Stimulated activated naive CD8-positive, alpha-beta T cell treated with anti-CD3 and anti-CD28 coated beads, Interleukin-15, amount 100 ng/mL, for 72 hours (primary cell): ENCODE results near the gene GNAZ.

Experiments
- ATAC-seq: fragments of 150-1000 bp; cut with Tn5 transposase; 2 replicates; pipeline ENCODE4 v1.10.0; 2021; ENCODE audit warnings: mild to moderate bottlenecking, moderate library complexity
- DNase-seq, 2 donors: peaks; one replicate each; pipeline ENCODE4 v3.0.0; 2021 to 2022
- H3K27ac Mint-ChIP-seq, 2 donors: one replicate each; pipeline ENCODE4 v1.8.0; 2022; ENCODE audit warnings: mild to moderate bottlenecking in 2 of 2, mixed read lengths in 2 of 2, moderate library complexity in 2 of 2
- H3K27me3 Mint-ChIP-seq: one replicate; pipeline ENCODE4 v1.8.0; 2022; ENCODE audit warnings: mixed read lengths
- H3K4me1 Mint-ChIP-seq: one replicate; pipeline ENCODE4 v1.8.0; 2022; ENCODE audit warnings: mild to moderate bottlenecking, mixed read lengths
- H3K4me3 Mint-ChIP-seq, 2 donors: one replicate each; pipeline ENCODE4 v1.8.0; 2022; ENCODE audit warnings: mild to moderate bottlenecking in 2 of 2, mixed read lengths in 2 of 2, moderate library complexity in 1 of 2
- H3K9me3 Mint-ChIP-seq, 2 donors: one replicate each; pipeline ENCODE4 v1.8.0; 2022; ENCODE audit warnings: mixed read lengths in 2 of 2

The GNAZ gene

GRCh38 chr22:23110190-23110921 is 40.0 kb downstream of the GNAZ start:
- Mint-ChIP-seq H3K9me3 (no peaks in the 10 kb centered on the region), H3K27me3 (no peaks in the 10 kb centered on the region), H3K4me3 (no peak overlapping the region), H3K4me1 (no peaks in the 10 kb centered on the region), H3K27ac (peak overlapping the region in 1 of 2 donors; percentile 48)
- ATAC-seq = no peak
- no peak for DNase-seq

GRCh38 chr22:23110922-23111527 is 40.7 kb downstream of the GNAZ start:
- Mint-ChIP-seq H3K27me3 (no peaks in the 10 kb centered on the region), H3K9me3 (no peaks in the 10 kb centered on the region), H3K4me1 (no peaks in the 10 kb centered on the region), H3K4me3 (no peak overlapping the region), H3K27ac (no peak overlapping the region)
- ATAC-seq (no peak), DNase-seq (no peak)

DNA sequence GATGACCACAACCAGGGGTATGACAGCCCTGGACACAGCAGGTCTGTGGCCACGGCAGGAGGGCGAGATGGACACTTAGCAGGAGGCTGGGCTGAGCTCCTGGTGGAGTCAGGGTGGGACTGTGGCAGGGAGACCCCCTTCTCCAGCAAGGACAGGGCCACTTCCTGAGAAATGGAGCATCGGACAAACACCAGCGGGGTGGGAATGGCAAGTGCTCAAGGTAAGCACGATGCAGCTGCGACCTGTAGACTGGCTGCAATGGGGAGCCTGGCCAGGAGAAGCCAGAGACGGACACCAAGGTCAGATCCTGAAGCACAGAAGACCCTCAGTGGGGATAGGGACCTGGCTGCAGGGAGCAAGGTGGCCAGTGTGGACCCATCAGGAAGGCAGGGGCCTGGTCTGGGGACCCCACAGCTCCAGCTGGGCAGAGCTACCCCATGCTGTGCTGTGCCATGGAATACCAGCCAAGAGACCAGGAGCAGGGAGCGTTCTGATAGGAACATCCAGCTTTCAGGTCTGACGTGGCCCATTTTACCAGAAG is 42.2 kb downstream of the GNAZ start:
- H3K9me3 Mint-ChIP-seq = no peaks in the 10 kb centered on the region
- no peak overlapping the region for H3K27ac Mint-ChIP-seq
- no peaks in the 10 kb centered on the region for H3K27me3 Mint-ChIP-seq
- DNase-seq (no peak), ATAC-seq (no peak)
- no peaks in the 10 kb centered on the region for H3K4me1 Mint-ChIP-seq
- H3K4me3 Mint-ChIP-seq = no peak overlapping the region

DNA sequence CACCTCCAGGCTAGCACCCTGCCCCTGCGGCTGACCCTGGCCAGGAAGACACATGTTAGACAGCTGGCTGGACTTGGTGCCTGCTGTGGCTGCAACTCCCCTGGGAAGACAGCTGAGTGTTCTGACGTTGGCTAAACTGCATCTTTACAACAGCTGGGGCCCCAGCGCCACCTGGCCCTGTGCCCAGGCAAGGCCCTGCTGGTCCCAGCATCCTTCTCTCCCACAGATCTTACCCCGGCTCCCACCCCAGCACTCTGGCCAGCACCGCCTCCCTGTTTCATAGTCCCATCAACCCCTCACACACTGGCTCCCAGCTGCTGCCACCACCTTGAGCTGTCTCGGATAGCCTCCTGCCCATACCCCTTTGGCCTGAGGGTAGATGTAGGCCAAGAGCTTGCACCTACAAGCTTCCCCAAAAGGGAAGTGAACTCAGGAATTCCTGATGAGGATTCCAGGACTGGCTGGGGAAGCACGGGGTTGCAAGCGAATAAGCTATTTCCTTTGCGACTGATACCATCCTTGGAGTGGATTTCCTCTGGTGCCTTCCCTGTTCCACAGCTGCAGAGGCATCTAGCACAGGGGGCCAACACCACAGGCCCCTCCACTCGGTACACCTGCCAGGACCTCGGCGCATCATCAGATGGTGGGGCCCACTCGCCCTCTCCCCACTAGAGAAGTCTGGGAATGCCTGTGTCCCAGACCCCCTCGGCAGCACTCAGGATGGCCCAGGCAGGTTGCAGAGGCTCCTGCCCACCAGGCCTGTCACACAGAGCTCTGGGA is 42.9 kb downstream of the GNAZ start:
- DNase-seq (no peak), ATAC-seq (no peak)
- Mint-ChIP-seq H3K27ac (peak overlapping the region in 1 of 2 donors; percentile 15), H3K4me3 (no peak overlapping the region), H3K4me1 (no peaks in the 10 kb centered on the region), H3K27me3 (no peaks in the 10 kb centered on the region), H3K9me3 (no peaks in the 10 kb centered on the region)

- Mint-ChIP-seq H3K9me3 (peaks cover 0 to under 1% of the 10 kb centered on the region in 2 donors), H3K27me3 (no peaks in the 10 kb centered on the region), H3K4me1 (peaks cover 6% of the 10 kb centered on the region), H3K4me3 (no peak overlapping the region), H3K27ac (peak overlapping the region in 1 of 2 donors; percentile 13)
- DNase-seq (no peak), ATAC-seq (no peak)
These were observed 43.8 kb downstream of the GNAZ start for GRCh38 chr22:23113847-23114720.

GRCh38 chr22:23114721-23115020 is 44.4 kb downstream of the GNAZ start:
- H3K4me3 Mint-ChIP-seq = no peak overlapping the region
- peaks cover 12% of the 10 kb centered on the region for H3K4me1 Mint-ChIP-seq
- ATAC-seq (no peak), DNase-seq (no peak)
- peak overlapping the region in 1 of 2 donors; percentile 36 for H3K27ac Mint-ChIP-seq
- peaks cover 3 to 7% of the 10 kb centered on the region in 2 donors for H3K9me3 Mint-ChIP-seq
- no peaks in the 10 kb centered on the region for H3K27me3 Mint-ChIP-seq

DNA sequence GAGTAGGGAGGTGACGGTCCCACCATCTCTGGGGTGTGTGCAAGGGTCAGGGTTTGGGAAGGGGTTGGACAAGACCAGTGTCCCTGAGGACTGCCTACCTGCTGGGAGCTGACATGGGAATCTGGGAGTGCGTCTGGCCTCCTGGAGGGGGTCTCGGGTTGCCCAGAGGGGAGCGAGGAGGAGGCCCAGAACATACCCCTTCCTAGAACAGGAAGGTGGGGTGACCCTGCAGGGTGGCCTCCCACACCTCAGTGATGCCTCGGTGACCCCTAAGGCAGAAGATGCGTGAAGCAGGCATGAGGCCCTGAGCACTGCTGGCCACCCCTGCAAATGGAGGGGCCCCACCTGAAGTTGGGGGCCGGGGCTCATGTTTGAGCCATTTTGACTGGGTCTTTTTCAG is 45.0 kb downstream of the GNAZ start:
- ATAC-seq = no peak
- H3K4me1 Mint-ChIP-seq = peaks cover 19% of the 10 kb centered on the region

DNA sequence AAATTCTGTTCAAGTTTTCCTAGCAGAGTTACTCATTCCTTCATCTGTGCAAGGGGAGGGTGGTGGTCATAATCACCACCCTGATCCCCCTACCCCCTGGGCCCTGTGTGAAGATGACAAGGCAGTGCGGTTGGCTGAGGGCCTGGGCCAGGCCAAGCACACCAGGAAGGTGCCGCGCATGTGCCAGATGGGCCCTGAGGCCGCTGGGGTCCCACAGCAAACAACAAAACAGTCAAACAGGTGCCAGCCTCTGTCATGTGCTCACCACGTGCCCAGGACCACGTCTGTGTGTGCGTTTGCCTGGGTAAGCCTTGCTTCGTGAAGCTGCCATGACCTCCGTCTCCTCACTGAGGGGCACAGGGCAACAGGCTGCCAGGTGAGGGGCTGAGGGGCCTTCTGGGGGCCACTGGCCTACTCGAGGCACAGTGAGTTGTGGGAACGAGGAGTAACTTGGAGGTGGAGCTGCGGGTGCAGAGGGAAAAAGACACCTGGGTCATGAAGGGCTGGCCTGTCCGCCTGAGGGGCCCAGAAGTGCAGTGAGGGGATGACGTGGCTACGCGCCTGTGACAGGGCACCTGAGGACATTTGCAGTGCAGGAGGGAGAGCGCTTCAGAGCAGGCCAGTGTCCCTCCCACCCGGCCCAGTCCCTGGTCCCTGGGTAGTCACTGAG is 45.6 kb downstream of the GNAZ start:
- peaks cover 4 to 11% of the 10 kb centered on the region in 2 donors for H3K9me3 Mint-ChIP-seq
- H3K27ac Mint-ChIP-seq = no peak overlapping the region
- no peak for DNase-seq
- no peaks in the 10 kb centered on the region for H3K27me3 Mint-ChIP-seq
- no peak overlapping the region for H3K4me3 Mint-ChIP-seq
- no peak for ATAC-seq
- H3K4me1 Mint-ChIP-seq = peaks cover 24% of the 10 kb centered on the region

More for the DNA sequence above, 45.0 kb downstream of the GNAZ start:
- Mint-ChIP-seq H3K4me3 (no peak overlapping the region), H3K9me3 (peaks cover 4 to 11% of the 10 kb centered on the region in 2 donors), H3K27ac (no peak overlapping the region), H3K27me3 (no peaks in the 10 kb centered on the region)
- no peak for DNase-seq

GRCh38 chr22:23116506-23117263 is 46.4 kb downstream of the GNAZ start:
- peaks cover 4 to 11% of the 10 kb centered on the region in 2 donors for H3K9me3 Mint-ChIP-seq
- no peak overlapping the region for H3K4me3 Mint-ChIP-seq
- H3K27me3 Mint-ChIP-seq = no peaks in the 10 kb centered on the region
- DNase-seq (no peak), ATAC-seq (no peak)
- H3K4me1 Mint-ChIP-seq = peaks cover 24% of the 10 kb centered on the region
- H3K27ac Mint-ChIP-seq = no peak overlapping the region

- peaks cover 4 to 11% of the 10 kb centered on the region in 2 donors for H3K9me3 Mint-ChIP-seq
- H3K4me3 Mint-ChIP-seq = no peak overlapping the region
- no peak overlapping the region for H3K27ac Mint-ChIP-seq
- no peak for DNase-seq
- H3K27me3 Mint-ChIP-seq = no peaks in the 10 kb centered on the region
- H3K4me1 Mint-ChIP-seq = peaks cover 24% of the 10 kb centered on the region
- no peak for ATAC-seq
These were observed 47.0 kb downstream of the GNAZ start for GRCh38 chr22:23117275-23117674.

DNA sequence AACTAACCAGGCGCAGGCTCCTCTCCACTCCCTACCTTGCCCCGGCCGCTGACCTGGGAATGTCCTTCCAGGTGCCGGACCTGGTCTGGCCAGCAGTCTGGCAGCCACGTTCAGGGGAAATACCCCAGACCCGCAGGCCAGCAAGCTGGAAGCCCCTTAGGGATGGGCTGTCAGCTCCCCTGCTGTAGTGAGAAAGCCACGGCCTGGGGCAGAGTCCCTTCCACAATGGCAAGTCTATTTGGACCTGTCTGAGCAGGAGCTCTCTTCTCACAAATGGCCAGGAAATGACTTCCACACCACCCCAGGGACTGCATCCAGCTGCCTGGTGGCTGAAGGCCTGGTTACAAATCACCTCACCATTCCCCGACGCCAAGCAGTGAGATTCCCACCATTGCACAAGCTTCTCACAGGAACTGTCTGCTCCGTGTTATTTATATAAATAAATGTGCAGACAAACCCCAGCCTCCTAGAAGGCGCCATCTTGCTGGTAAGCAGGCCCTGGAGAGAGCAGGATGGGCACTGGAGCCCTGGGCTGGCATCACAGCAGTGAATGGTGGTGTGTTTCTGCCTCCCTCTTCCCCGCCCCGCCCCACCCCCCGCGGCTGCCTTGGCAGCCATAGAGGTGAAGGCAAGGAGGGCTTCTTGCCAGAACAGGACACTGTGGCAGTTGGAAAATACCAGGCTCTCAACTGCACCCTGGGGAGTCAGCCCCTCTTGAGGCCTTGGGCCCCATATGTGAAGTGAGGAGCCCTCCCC is 47.8 kb downstream of the GNAZ start:
- ATAC-seq (no peak), DNase-seq (no peak)
- no peaks in the 10 kb centered on the region for H3K27me3 Mint-ChIP-seq
- no peak overlapping the region for H3K4me3 Mint-ChIP-seq
- peaks cover 24% of the 10 kb centered on the region for H3K4me1 Mint-ChIP-seq
- H3K9me3 Mint-ChIP-seq = peaks cover 4 to 11% of the 10 kb centered on the region in 2 donors
- H3K27ac Mint-ChIP-seq = no peak overlapping the region

DNA sequence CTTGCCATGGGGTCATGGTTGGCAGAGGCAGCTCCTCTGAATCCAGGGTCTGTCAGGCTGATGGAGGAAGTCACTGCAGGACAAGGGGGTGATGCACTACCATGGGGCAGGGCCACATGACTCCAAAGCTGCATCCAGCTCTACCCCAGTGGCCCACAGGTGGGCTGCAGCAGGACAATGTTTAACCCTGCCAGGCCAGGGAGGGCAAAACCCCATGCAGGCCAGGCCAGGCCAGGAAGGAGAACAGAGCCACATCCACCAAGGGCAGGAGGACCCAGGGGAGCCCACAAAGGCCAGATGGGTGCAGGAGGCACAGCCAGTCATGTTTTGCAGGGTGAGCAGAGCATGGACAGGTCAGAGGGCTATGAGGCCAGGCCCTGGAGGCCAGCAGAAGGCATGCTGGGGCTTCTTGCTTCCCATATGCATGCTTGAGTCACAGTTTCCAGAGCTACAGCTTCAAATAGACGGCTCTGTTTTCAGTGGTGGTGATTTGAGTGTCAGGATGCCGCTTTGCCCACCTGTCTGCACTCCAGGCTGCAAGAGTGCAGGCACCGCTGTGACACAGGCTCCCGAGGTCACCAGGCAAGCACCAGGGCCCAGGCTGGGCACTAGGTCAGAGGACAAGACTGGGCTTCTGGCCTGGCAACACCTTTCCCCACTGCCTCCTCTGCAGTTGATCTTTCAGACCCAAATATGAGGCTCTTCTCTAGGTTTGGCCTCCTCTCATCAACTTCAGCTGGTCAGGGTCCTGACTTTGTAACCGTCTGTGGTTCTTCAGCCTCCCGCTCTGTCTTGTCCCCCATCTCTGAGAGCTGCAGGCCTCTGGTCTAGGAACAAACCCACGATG is 48.6 kb downstream of the GNAZ start:
- peak overlapping the region; percentile 64 to 76 for H3K4me3 Mint-ChIP-seq
- H3K9me3 Mint-ChIP-seq = peaks cover 4 to 11% of the 10 kb centered on the region in 2 donors
- no peaks in the 10 kb centered on the region for H3K27me3 Mint-ChIP-seq
- peak overlapping the region; percentile 97 to 98 for H3K27ac Mint-ChIP-seq
- H3K4me1 Mint-ChIP-seq = peaks cover 24% of the 10 kb centered on the region
- ATAC-seq = no peak
- no peak for DNase-seq
